Tibial nerve (tissue), 3 donors: ENCODE data around the gene HES6.

Experiments
- POLR2A ChIP-seq, 2 donors: fragments of 450-650 bp; IDR thresholded peaks; one replicate each; pipeline ENCODE4 v1.6.1; 2017; ENCODE audit warnings: antibody characterized with exemption in 2 of 2, mild to moderate bottlenecking in 2 of 2, moderate library complexity in 2 of 2
- TF ChIP-seq, protein P1 (sequence below), 5 experiments: fragments of 200-600 bp in 3 of 5; fragments of 450-650 bp in 2 of 5; sonication (generic) in 3 of 5; IDR thresholded peaks; one replicate each; pipeline ENCODE4 v1.5.1; 2016 to 2019; ENCODE audit warnings: antibody characterized with exemption in 5 of 5, mild to moderate bottlenecking in 3 of 5, moderate library complexity in 2 of 5

DNA sequence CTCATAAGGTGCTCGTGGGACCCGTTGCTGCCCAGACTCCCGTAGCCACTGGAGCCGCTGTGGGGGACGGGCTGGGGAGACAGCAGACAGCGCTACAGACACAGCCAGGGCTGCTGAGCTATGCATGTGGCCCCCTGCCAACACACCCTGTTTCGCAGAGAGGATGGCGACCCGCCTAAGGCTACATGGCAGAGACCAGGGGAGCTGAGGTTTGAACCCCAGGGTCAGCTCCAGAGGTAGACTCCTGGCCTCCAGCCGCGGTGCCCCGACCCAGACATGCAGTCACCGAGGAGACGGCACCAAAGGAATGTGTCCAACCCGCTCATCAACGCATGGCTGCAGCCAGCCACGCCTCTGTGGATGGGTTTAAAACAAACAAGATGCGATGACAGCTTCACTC is 21.0 kb upstream of the HES6 start:
- TF ChIP-seq, protein P1, sequence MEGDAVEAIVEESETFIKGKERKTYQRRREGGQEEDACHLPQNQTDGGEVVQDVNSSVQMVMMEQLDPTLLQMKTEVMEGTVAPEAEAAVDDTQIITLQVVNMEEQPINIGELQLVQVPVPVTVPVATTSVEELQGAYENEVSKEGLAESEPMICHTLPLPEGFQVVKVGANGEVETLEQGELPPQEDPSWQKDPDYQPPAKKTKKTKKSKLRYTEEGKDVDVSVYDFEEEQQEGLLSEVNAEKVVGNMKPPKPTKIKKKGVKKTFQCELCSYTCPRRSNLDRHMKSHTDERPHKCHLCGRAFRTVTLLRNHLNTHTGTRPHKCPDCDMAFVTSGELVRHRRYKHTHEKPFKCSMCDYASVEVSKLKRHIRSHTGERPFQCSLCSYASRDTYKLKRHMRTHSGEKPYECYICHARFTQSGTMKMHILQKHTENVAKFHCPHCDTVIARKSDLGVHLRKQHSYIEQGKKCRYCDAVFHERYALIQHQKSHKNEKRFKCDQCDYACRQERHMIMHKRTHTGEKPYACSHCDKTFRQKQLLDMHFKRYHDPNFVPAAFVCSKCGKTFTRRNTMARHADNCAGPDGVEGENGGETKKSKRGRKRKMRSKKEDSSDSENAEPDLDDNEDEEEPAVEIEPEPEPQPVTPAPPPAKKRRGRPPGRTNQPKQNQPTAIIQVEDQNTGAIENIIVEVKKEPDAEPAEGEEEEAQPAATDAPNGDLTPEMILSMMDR (IDR thresholded peaks at IDR 0.05) = no peak
- no peak for TF ChIP-seq POLR2A (IDR thresholded peaks at IDR 0.05)
